HepG2 (cell line): ENCODE results near the gene ATF7IP. TPM values are rescaled to one million over a fixed set of nuclear protein-coding genes. Genes with fewer than 3 reads are reported as not detected.

Experiments
- ATF1 ChIP-seq: IDR thresholded peaks from 2 replicates; pipeline ENCODE4 v1.6.1; 2016; ENCODE audit warnings: mild to moderate bottlenecking, control low read depth
- DPF2 ChIP-seq: sonication (generic); formaldehyde crosslinking; IDR thresholded peaks from 2 replicates; pipeline ENCODE4 v1.4.0; 2020; ENCODE audit warnings: mild to moderate bottlenecking, low read depth, missing genetic modification reagents, borderline replicate concordance
- KDM4B ChIP-seq: sonication (generic); formaldehyde crosslinking; IDR thresholded peaks from 2 replicates; pipeline ENCODE4 v1.4.0; 2020; ENCODE audit warnings: missing genetic modification reagents
- MXD1 ChIP-seq: sonication (generic); formaldehyde crosslinking; IDR thresholded peaks from 2 replicates; pipeline ENCODE4 v1.4.0; 2020; ENCODE audit warnings: mild to moderate bottlenecking, missing genetic modification reagents
- NCOR1 ChIP-seq: fragments of 200-600 bp; sonication (generic); IDR thresholded peaks from 2 replicates; pipeline ENCODE4 v1.7.0; 2017; ENCODE audit warnings: antibody characterized with exemption, low read length, borderline replicate concordance
- NFIC ChIP-seq: IDR thresholded peaks from 2 replicates; pipeline ENCODE4 v1.6.1; 2012; ENCODE audit warnings: mild to moderate bottlenecking, low read length, inconsistent platforms
- NR2F2 ChIP-seq: IDR thresholded peaks from 2 replicates; pipeline ENCODE4 v1.6.1; 2012; ENCODE audit warnings: low read depth, inconsistent platforms, borderline replicate concordance
- PAWR ChIP-seq: sonication (generic); formaldehyde crosslinking; IDR thresholded peaks from 2 replicates; pipeline ENCODE4 v1.4.0; 2020; ENCODE audit warnings: missing genetic modification reagents, mild to moderate bottlenecking, borderline replicate concordance
- PAXIP1 ChIP-seq: sonication (generic); formaldehyde crosslinking; conservative IDR thresholded peaks from 2 replicates; pipeline ENCODE4 v1.4.0; 2020; ENCODE audit warnings: mild to moderate bottlenecking, missing genetic modification reagents, moderate library complexity
- POLR2G ChIP-seq: fragments of 200-400 bp; formaldehyde crosslinking; IDR thresholded peaks from 2 replicates; pipeline ENCODE4 v1.6.1; 2018; ENCODE audit warnings: mild to moderate bottlenecking, low read depth, low read length, moderate library complexity
- RAD21 ChIP-seq: fragments of 450-650 bp; formaldehyde crosslinking; IDR thresholded peaks from 2 replicates; pipeline ENCODE4 v1.5.0; 2020; ENCODE audit warnings: mild to moderate bottlenecking
- REPIN1 ChIP-seq: sonication (generic); formaldehyde crosslinking; IDR thresholded peaks from 2 replicates; pipeline ENCODE4 v1.8.0; 2022; ENCODE audit warnings: missing genetic modification reagents, low read depth, mild to moderate bottlenecking, borderline replicate concordance
- SIX1 ChIP-seq: sonication (generic); formaldehyde crosslinking; IDR thresholded peaks from 2 replicates; pipeline ENCODE4 v1.4.0; 2020; ENCODE audit warnings: missing genetic modification reagents, borderline replicate concordance
- SIX4 ChIP-seq: sonication (generic); formaldehyde crosslinking; IDR thresholded peaks from 2 replicates; pipeline ENCODE4 v1.4.0; 2020; ENCODE audit warnings: missing genetic modification reagents
- ZMAT5 ChIP-seq: sonication (generic); formaldehyde crosslinking; IDR thresholded peaks from 2 replicates; pipeline ENCODE4 v1.5.0; 2020; ENCODE audit warnings: mild to moderate bottlenecking, low read depth, missing genetic modification reagents, borderline replicate concordance
- ZNF569 ChIP-seq: sonication (generic); formaldehyde crosslinking; IDR thresholded peaks from 2 replicates; pipeline ENCODE4 v1.5.0; 2020; ENCODE audit warnings: mild to moderate bottlenecking, missing genetic modification reagents, moderate library complexity, borderline replicate concordance
- ZNF589 ChIP-seq: sonication (generic); formaldehyde crosslinking; conservative IDR thresholded peaks from 2 replicates; pipeline ENCODE4 v1.8.0; 2022; ENCODE audit warnings: mild to moderate bottlenecking, moderate library complexity, missing genetic modification reagents
- ZNF710 ChIP-seq: sonication (generic); formaldehyde crosslinking; IDR thresholded peaks from 2 replicates; pipeline ENCODE4 v1.5.0; 2020; ENCODE audit warnings: mild to moderate bottlenecking, missing genetic modification reagents, borderline replicate concordance
- polyA plus RNA-seq, 8 experiments: library from polyadenylated mRNA; depleted of rRNA in 3 of 8; stranded (reverse) in 7 of 8; unstranded in 1 of 8; fragments of >200 nt; fragmentation: Illumina TruSeq in 4 of 8; extraction: Trizol in 4 of 8; gene quantifications; 2 replicates each; pipeline versions ENCODE4 v1.2.1 to v1.2.3, GENCODE V29; 2011 to 2016; ENCODE audit warnings: low read depth in 4 of 8, missing spikeins in 1 of 8, mixed read lengths in 1 of 8; ENCODE audit not compliant: insufficient read depth in 1 of 8
- total RNA-seq, 5 experiments: library from RNA; depleted of rRNA; stranded (reverse); fragments of >200 nt; fragmentation: Illumina TruSeq; extraction: Trizol; gene quantifications; 2 replicates each; pipeline ENCODE4 v1.2.3, GENCODE V29; 2016; ENCODE audit warnings: low read depth in 1 of 5
- TF ChIP-seq, protein P1 (sequence below): sonication (generic); formaldehyde crosslinking; IDR thresholded peaks from 2 replicates; pipeline ENCODE4 v1.8.1; 2022; ENCODE audit warnings: low read depth, mild to moderate bottlenecking, missing genetic modification reagents

Gene ATF7IP
- total and polyA plus RNA-seq, 2 of the 13 experiments (the other 11 are each of a cell fraction or from before 2014, with no cell fraction given) = 1.8 to 11.8 TPM

- TF ChIP-seq ZNF710 (CRISPR knock-in tag) (no peak), ZNF569 (CRISPR knock-in tag) (no peak), REPIN1 (CRISPR knock-in tag) (no peak), RAD21 (CRISPR knock-in tag) (0 out of 2 replicates have a peak, but pooled peaks have one; percentile 17), NFIC (peak; percentile 50; the same call in 1 of the 2 replicates), NR2F2 (0 out of 2 replicates have a peak, but pooled peaks have one; percentile 34), MXD1 (CRISPR knock-in tag) (no peak), SIX1 (peak; percentile 63; the same call in 1 of the 2 replicates), SIX4 (CRISPR knock-in tag) (peak; percentile 79), ZNF589 (CRISPR knock-in tag) (no peak), ATF1 (CRISPR knock-in tag) (peak; percentile 48; the same call in 1 of the 2 replicates), ZMAT5 (CRISPR knock-in tag) (no peak), DPF2 (no peak), POLR2G (peak; percentile 76), PAWR (CRISPR knock-in tag) (no peak), KDM4B (peak; percentile 12; the same call in 1 of the 2 replicates), NCOR1 (peak; percentile 40; the same call in 1 of the 2 replicates), PAXIP1 (CRISPR knock-in tag) (0 out of 2 replicates have a peak, but pooled peaks have one; percentile 31)
- TF ChIP-seq, protein P1, sequence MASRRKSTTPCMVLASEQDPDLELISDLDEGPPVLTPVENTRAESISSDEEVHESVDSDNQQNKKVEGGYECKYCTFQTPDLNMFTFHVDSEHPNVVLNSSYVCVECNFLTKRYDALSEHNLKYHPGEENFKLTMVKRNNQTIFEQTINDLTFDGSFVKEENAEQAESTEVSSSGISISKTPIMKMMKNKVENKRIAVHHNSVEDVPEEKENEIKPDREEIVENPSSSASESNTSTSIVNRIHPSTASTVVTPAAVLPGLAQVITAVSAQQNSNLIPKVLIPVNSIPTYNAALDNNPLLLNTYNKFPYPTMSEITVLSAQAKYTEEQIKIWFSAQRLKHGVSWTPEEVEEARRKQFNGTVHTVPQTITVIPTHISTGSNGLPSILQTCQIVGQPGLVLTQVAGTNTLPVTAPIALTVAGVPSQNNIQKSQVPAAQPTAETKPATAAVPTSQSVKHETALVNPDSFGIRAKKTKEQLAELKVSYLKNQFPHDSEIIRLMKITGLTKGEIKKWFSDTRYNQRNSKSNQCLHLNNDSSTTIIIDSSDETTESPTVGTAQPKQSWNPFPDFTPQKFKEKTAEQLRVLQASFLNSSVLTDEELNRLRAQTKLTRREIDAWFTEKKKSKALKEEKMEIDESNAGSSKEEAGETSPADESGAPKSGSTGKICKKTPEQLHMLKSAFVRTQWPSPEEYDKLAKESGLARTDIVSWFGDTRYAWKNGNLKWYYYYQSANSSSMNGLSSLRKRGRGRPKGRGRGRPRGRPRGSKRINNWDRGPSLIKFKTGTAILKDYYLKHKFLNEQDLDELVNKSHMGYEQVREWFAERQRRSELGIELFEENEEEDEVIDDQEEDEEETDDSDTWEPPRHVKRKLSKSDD (CRISPR knock-in tag) = peak; percentile 92
Observed at GRCh38 chr12:14384783-14385638, 19.5 kb downstream of the ATF7IP start (continued).
